GM12872 (cell line): ENCODE measurements around the gene EPHA4.

ENCODE experiments used
- TF ChIP-seq, protein P1 (sequence below): IDR thresholded peaks from 3 replicates; pipeline ENCODE4 v1.5.1; 2011; ENCODE audit warnings: low read depth, mild to moderate bottlenecking, low read length, moderate library complexity; ENCODE audit not compliant: insufficient read depth

The EPHA4 gene

DNA sequence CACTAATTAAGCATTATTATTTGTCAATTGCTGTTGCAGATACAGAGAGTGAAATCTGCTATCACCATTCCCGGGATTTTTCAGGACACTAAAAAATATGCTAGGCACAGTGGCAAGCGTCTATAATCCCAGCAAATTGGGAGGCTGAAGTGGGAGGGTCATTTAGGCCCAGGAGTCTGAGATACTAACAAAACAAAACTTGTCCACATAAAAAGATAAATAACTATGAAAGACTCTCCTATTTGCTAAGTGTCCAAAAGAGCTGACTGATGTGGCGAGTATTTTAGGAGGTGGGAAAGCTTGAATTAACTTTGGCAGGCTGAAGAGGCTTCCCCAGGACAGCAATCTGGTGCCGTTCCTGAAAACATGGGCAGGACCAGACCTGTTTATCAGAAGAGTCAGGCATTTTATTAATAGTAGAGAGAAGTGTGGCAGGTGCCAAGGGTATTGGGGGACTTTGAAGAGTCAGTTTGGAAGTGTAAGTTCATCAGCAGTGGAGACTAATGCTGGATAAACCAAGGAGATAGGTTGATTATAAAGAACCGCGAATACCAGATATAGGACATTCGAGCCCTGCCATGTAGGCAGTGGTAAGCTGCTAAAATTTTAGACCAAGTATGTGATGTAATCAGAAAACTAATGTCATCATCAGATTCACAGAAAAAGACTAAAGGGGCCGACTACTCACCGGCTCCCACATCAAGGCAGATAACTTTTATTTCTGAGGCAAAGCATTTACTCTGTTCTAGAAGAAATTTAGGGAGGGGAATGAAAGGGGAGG lies 201.8 kb downstream of the EPHA4 start:
- TF ChIP-seq, protein P1, sequence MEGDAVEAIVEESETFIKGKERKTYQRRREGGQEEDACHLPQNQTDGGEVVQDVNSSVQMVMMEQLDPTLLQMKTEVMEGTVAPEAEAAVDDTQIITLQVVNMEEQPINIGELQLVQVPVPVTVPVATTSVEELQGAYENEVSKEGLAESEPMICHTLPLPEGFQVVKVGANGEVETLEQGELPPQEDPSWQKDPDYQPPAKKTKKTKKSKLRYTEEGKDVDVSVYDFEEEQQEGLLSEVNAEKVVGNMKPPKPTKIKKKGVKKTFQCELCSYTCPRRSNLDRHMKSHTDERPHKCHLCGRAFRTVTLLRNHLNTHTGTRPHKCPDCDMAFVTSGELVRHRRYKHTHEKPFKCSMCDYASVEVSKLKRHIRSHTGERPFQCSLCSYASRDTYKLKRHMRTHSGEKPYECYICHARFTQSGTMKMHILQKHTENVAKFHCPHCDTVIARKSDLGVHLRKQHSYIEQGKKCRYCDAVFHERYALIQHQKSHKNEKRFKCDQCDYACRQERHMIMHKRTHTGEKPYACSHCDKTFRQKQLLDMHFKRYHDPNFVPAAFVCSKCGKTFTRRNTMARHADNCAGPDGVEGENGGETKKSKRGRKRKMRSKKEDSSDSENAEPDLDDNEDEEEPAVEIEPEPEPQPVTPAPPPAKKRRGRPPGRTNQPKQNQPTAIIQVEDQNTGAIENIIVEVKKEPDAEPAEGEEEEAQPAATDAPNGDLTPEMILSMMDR = no peak
